ENCODE results near the gene TMEM114. TPM values are rescaled to one million over a fixed set of nuclear protein-coding genes. Genes with fewer than 3 reads are reported as not detected.

Gene TMEM114
- total RNA-seq, 1 experiment from 2014 or later, result not detected

GRCh38 chr16:8585857-8586256 lies 4.5 kb downstream of the TMEM114 start:
- Histone ChIP-seq H3K9me2 (replicated peaks; ENCODE audit: insufficient read depth, low read length) (no peaks in the 10 kb centered on the region), H3K79me2 (ENCODE audit: low read length) (no peaks in the 10 kb centered on the region), H3K4me2 (ENCODE audit: low read depth, low read length, poor library complexity, severe bottlenecking) (no peak overlapping the region)

GRCh38 chr16:8585041-8585440 lies 5.3 kb downstream of the TMEM114 start:
- Histone ChIP-seq H3K4me3 (ENCODE audit: low read length) (no peak overlapping the region), H3K4me1 (ENCODE audit: low read length) (no peaks in the 10 kb centered on the region), H3K9me2 (replicated peaks; ENCODE audit: insufficient read depth, low read length) (no peaks in the 10 kb centered on the region), H3K9ac (ENCODE audit: low read length) (no peak overlapping the region), H3K27me3 (ENCODE audit: low read length) (no peaks in the 10 kb centered on the region), H4K20me1 (ENCODE audit: insufficient read depth, low read depth, low read length) (no peaks in the 10 kb centered on the region), H2AFZ (ENCODE audit: low read length) (no peak overlapping the region), H3K36me3 (ENCODE audit: insufficient read depth, low read length) (no peaks in the 10 kb centered on the region), H3K27ac (ENCODE audit: low read length) (no peak overlapping the region), H3K4me2 (ENCODE audit: low read depth, low read length, poor library complexity, severe bottlenecking) (no peak overlapping the region), H3K9me3 (ENCODE audit: low read length) (no peaks in the 10 kb centered on the region), H3K79me2 (ENCODE audit: low read length) (no peaks in the 10 kb centered on the region)
- no peak for DNase-seq

More at GRCh38 chr16:8585857-8586256, 4.5 kb downstream of the TMEM114 start:
- no peak overlapping the region for H3K27ac ChIP-seq (ENCODE audit: low read length)
- no peak overlapping the region for H2AFZ ChIP-seq (ENCODE audit: low read length)
- H3K9ac ChIP-seq (ENCODE audit: low read length), result no peak overlapping the region
- no peak for DNase-seq
- H3K9me3 ChIP-seq (ENCODE audit: low read length), result no peaks in the 10 kb centered on the region
- H3K27me3 ChIP-seq (ENCODE audit: low read length), result no peaks in the 10 kb centered on the region
- H3K4me1 ChIP-seq (ENCODE audit: low read length), result no peaks in the 10 kb centered on the region
- H3K36me3 ChIP-seq (ENCODE audit: insufficient read depth, low read length), result no peaks in the 10 kb centered on the region
- H4K20me1 ChIP-seq (ENCODE audit: insufficient read depth, low read depth, low read length), result no peaks in the 10 kb centered on the region
- no peak overlapping the region for H3K4me3 ChIP-seq (ENCODE audit: low read length)

- no peak overlapping the region for H2AFZ ChIP-seq (ENCODE audit: low read length)
- H3K4me1 ChIP-seq (ENCODE audit: low read length), result no peaks in the 10 kb centered on the region
- DNase-seq, result no peak
- no peaks in the 10 kb centered on the region for H3K79me2 ChIP-seq (ENCODE audit: low read length)
- H3K9ac ChIP-seq (ENCODE audit: low read length), result no peak overlapping the region
- no peaks in the 10 kb centered on the region for H3K9me3 ChIP-seq (ENCODE audit: low read length)
- no peak overlapping the region for H3K27ac ChIP-seq (ENCODE audit: low read length)
- no peaks in the 10 kb centered on the region for H3K9me2 ChIP-seq (replicated peaks; ENCODE audit: insufficient read depth, low read length)
- H3K4me3 ChIP-seq (ENCODE audit: low read length), result no peak overlapping the region
- H4K20me1 ChIP-seq (ENCODE audit: insufficient read depth, low read depth, low read length), result no peaks in the 10 kb centered on the region
- H3K36me3 ChIP-seq (ENCODE audit: insufficient read depth, low read length), result no peaks in the 10 kb centered on the region
- H3K4me2 ChIP-seq (ENCODE audit: low read depth, low read length, poor library complexity, severe bottlenecking), result no peak overlapping the region
- H3K27me3 ChIP-seq (ENCODE audit: low read length), result no peaks in the 10 kb centered on the region
Measured at GRCh38 chr16:8583732-8584131, 6.6 kb downstream of the TMEM114 start.

- DNase-seq, result no peak
- Histone ChIP-seq H3K9ac (ENCODE audit: low read length) (no peak overlapping the region), H3K4me1 (ENCODE audit: low read length) (no peaks in the 10 kb centered on the region), H3K9me3 (ENCODE audit: low read length) (no peaks in the 10 kb centered on the region), H3K79me2 (ENCODE audit: low read length) (no peaks in the 10 kb centered on the region), H2AFZ (ENCODE audit: low read length) (no peak overlapping the region), H3K27ac (ENCODE audit: low read length) (no peak overlapping the region), H3K9me2 (replicated peaks; ENCODE audit: insufficient read depth, low read length) (no peaks in the 10 kb centered on the region), H4K20me1 (ENCODE audit: insufficient read depth, low read depth, low read length) (no peaks in the 10 kb centered on the region), H3K4me2 (ENCODE audit: low read depth, low read length, poor library complexity, severe bottlenecking) (no peak overlapping the region), H3K4me3 (ENCODE audit: low read length) (no peak overlapping the region), H3K27me3 (ENCODE audit: low read length) (no peaks in the 10 kb centered on the region), H3K36me3 (ENCODE audit: insufficient read depth, low read length) (no peaks in the 10 kb centered on the region)
Measured at GRCh38 chr16:8583199-8583598, 7.1 kb downstream of the TMEM114 start.

GRCh38 chr16:8581831-8582580 lies 8.3 kb downstream of the TMEM114 start:
- H3K9me3 ChIP-seq (ENCODE audit: low read length), result no peaks in the 10 kb centered on the region
- no peaks in the 10 kb centered on the region for H3K36me3 ChIP-seq (ENCODE audit: insufficient read depth, low read length)
- no peaks in the 10 kb centered on the region for H3K27me3 ChIP-seq (ENCODE audit: low read length)
- no peaks in the 10 kb centered on the region for H3K4me1 ChIP-seq (ENCODE audit: low read length)
- no peak for DNase-seq
- H3K27ac ChIP-seq (ENCODE audit: low read length), result no peak overlapping the region
- H3K4me2 ChIP-seq (ENCODE audit: low read depth, low read length, poor library complexity, severe bottlenecking), result no peak overlapping the region
- H2AFZ ChIP-seq (ENCODE audit: low read length), result no peak overlapping the region
- no peaks in the 10 kb centered on the region for H3K9me2 ChIP-seq (replicated peaks; ENCODE audit: insufficient read depth, low read length)
- H3K79me2 ChIP-seq (ENCODE audit: low read length), result no peaks in the 10 kb centered on the region
- H4K20me1 ChIP-seq (ENCODE audit: insufficient read depth, low read depth, low read length), result no peaks in the 10 kb centered on the region
- no peak overlapping the region for H3K9ac ChIP-seq (ENCODE audit: low read length)
- H3K4me3 ChIP-seq (ENCODE audit: low read length), result no peak overlapping the region

- Histone ChIP-seq H3K36me3 (ENCODE audit: insufficient read depth, low read length) (no peaks in the 10 kb centered on the region), H3K4me1 (ENCODE audit: low read length) (no peaks in the 10 kb centered on the region), H4K20me1 (ENCODE audit: insufficient read depth, low read depth, low read length) (no peaks in the 10 kb centered on the region), H3K4me2 (ENCODE audit: low read depth, low read length, poor library complexity, severe bottlenecking) (no peak overlapping the region), H3K79me2 (ENCODE audit: low read length) (no peaks in the 10 kb centered on the region), H3K27ac (ENCODE audit: low read length) (no peak overlapping the region), H3K9ac (ENCODE audit: low read length) (no peak overlapping the region), H3K9me2 (replicated peaks; ENCODE audit: insufficient read depth, low read length) (no peaks in the 10 kb centered on the region), H3K27me3 (ENCODE audit: low read length) (no peaks in the 10 kb centered on the region), H2AFZ (ENCODE audit: low read length) (no peak overlapping the region), H3K9me3 (ENCODE audit: low read length) (no peaks in the 10 kb centered on the region), H3K4me3 (ENCODE audit: low read length) (no peak overlapping the region)
- DNase-seq, result no peak
Measured at GRCh38 chr16:8579559-8579958, 10.8 kb downstream of the TMEM114 start.

- H3K4me1 ChIP-seq (ENCODE audit: low read length), result no peaks in the 10 kb centered on the region
- no peak overlapping the region for H3K4me2 ChIP-seq (ENCODE audit: low read depth, low read length, poor library complexity, severe bottlenecking)
- H3K27me3 ChIP-seq (ENCODE audit: low read length), result no peaks in the 10 kb centered on the region
- no peak overlapping the region for H3K27ac ChIP-seq (ENCODE audit: low read length)
- no peak overlapping the region for H2AFZ ChIP-seq (ENCODE audit: low read length)
- no peaks in the 10 kb centered on the region for H3K9me3 ChIP-seq (ENCODE audit: low read length)
- H3K79me2 ChIP-seq (ENCODE audit: low read length), result no peaks in the 10 kb centered on the region
- no peak overlapping the region for H3K4me3 ChIP-seq (ENCODE audit: low read length)
- H3K9ac ChIP-seq (ENCODE audit: low read length), result no peak overlapping the region
- no peaks in the 10 kb centered on the region for H4K20me1 ChIP-seq (ENCODE audit: insufficient read depth, low read depth, low read length)
- no peak for DNase-seq
- H3K36me3 ChIP-seq (ENCODE audit: insufficient read depth, low read length), result no peaks in the 10 kb centered on the region
- H3K9me2 ChIP-seq (replicated peaks; ENCODE audit: insufficient read depth, low read length), result no peaks in the 10 kb centered on the region
Measured at GRCh38 chr16:8577678-8578304, 12.5 kb downstream of the TMEM114 start.

- Histone ChIP-seq H2AFZ (ENCODE audit: low read length) (no peak overlapping the region), H3K9me3 (ENCODE audit: low read length) (no peaks in the 10 kb centered on the region), H4K20me1 (ENCODE audit: insufficient read depth, low read depth, low read length) (no peaks in the 10 kb centered on the region), H3K9me2 (replicated peaks; ENCODE audit: insufficient read depth, low read length) (no peaks in the 10 kb centered on the region), H3K9ac (ENCODE audit: low read length) (no peak overlapping the region), H3K4me2 (ENCODE audit: low read depth, low read length, poor library complexity, severe bottlenecking) (no peak overlapping the region), H3K27me3 (ENCODE audit: low read length) (no peaks in the 10 kb centered on the region), H3K36me3 (ENCODE audit: insufficient read depth, low read length) (no peaks in the 10 kb centered on the region), H3K4me3 (ENCODE audit: low read length) (no peak overlapping the region), H3K79me2 (ENCODE audit: low read length) (no peaks in the 10 kb centered on the region), H3K27ac (ENCODE audit: low read length) (no peak overlapping the region), H3K4me1 (ENCODE audit: low read length) (no peaks in the 10 kb centered on the region)
- no peak for DNase-seq
Measured at GRCh38 chr16:8576141-8577004, 13.9 kb downstream of the TMEM114 start.

Measured in Karpas-422 (cell line).